Cardiac fibroblast (primary cell): ENCODE data around the gene CHSY1.
A peak's percentile ranks its signal among the peaks of the same experiment; 100 is the strongest.

Experiments
- DNase-seq, 2 donors: peaks; one replicate each; pipeline versions ENCODE4 v3.0.0 to v3.0.0-alpha.2; 2010; ENCODE audit warnings: low read depth in 2 of 2
- H3K4me3 ChIP-seq, 2 donors: replicated peaks in 1 of 2; 1 replicate in 1 of 2; 2 replicates in 1 of 2; pipeline ENCODE4 v1.5.1; 2011; ENCODE audit warnings: low read depth in 2 of 2, low read length in 2 of 2, mild to moderate bottlenecking in 2 of 2, moderate library complexity in 1 of 2
- TF ChIP-seq, protein P1 (sequence below): IDR thresholded peaks from one replicate; pipeline ENCODE4 v1.5.1; 2011; ENCODE audit warnings: low read depth, mild to moderate bottlenecking, low read length, inconsistent platforms

The CHSY1 gene

GRCh38 chr15:101243420-101243819 lies 8.4 kb downstream of the CHSY1 start:
- H3K4me3 ChIP-seq: no peak overlapping the region
- DNase-seq: no peak
- TF ChIP-seq, protein P1, sequence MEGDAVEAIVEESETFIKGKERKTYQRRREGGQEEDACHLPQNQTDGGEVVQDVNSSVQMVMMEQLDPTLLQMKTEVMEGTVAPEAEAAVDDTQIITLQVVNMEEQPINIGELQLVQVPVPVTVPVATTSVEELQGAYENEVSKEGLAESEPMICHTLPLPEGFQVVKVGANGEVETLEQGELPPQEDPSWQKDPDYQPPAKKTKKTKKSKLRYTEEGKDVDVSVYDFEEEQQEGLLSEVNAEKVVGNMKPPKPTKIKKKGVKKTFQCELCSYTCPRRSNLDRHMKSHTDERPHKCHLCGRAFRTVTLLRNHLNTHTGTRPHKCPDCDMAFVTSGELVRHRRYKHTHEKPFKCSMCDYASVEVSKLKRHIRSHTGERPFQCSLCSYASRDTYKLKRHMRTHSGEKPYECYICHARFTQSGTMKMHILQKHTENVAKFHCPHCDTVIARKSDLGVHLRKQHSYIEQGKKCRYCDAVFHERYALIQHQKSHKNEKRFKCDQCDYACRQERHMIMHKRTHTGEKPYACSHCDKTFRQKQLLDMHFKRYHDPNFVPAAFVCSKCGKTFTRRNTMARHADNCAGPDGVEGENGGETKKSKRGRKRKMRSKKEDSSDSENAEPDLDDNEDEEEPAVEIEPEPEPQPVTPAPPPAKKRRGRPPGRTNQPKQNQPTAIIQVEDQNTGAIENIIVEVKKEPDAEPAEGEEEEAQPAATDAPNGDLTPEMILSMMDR: no peak

- no peak for DNase-seq
- H3K4me3 ChIP-seq: no peak overlapping the region
- TF ChIP-seq, protein P1: no peak
Observed at GRCh38 chr15:101242999-101243336, 8.9 kb downstream of the CHSY1 start.

DNA sequence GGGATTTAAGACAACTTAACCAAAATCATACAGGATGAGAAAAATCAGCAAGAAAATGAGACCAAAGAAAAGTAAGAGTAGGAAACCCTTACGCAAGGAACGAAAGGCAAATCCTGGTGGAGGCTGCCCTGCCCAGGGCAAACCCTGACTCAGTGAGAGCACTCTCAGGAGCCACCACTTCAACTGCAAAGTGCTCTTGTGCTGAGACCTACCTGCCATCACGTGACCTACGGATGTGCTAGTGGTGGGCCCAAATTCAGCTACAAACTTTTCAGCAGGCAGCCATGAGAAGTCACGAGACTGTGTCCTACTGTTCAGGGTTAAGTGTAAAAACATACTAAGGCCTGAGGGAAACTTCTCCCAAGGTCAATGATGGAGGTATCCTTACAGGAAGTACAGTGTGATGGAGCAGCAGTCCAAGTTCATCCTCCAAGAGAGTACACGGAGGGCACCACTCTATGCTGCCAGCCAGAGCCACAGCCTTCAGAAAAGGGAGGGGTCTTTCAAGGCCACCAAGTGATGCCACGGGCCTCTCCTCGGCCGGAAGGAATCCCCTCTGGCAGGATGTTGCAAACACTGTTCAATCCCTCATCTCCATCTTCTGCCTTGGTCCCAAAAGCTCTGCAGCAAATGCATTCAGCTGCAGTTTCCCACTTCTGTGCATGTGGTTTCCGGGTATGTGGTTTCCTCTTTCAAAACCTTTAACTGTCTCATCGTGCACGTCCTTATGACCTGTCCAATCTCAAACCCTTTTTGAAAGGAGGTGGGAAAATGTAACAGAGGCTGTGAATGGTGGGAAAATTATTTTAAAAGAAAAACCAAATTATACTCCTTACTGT lies 9.5 kb downstream of the CHSY1 start:
- TF ChIP-seq, protein P1: no peak
- H3K4me3 ChIP-seq: no peak overlapping the region
- DNase-seq: peak; percentile 75 to 81

DNA sequence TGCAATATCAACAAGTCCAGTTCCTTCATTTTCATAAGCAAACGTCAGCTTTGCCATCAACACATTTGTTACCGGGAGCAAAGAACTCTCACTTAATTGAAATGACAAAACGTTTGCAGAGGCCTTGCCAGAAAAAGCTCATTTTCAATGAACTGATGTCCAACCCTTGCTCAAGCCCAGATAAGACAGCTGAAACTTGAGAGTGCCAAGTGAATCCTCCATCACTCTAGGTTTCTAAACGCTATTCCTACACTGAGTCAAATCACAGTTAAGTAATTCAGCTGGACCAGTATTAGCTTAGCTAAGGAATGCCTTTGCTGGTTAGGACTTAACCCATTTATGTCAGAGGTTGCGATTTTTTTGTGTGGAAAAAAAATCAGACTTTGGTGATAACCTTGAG lies 11.5 kb downstream of the CHSY1 start:
- TF ChIP-seq, protein P1: no peak
- H3K4me3 ChIP-seq: no peak overlapping the region
- DNase-seq: peak; percentile 67 to 92

DNA sequence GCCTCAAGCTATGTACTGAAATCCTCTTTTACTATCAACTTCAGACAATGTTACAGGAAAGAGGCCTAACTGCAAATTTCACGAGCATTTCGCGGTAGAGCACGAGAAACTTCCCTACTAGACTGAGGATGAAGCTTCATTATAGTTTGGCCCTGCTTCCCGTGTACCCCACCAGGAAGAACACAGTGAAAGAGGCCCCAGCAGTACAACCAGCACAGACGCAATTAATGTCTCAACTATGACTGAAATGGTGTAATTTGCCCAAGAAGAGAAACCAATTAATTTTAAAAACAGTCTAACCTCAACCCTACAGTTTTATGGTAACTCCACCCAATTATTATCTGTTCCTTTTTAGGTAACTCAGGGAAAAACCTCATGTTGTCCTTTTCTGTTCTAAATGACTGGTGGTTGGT lies 12.1 kb downstream of the CHSY1 start:
- TF ChIP-seq, protein P1: no peak
- H3K4me3 ChIP-seq: no peak overlapping the region
- no peak for DNase-seq

DNA sequence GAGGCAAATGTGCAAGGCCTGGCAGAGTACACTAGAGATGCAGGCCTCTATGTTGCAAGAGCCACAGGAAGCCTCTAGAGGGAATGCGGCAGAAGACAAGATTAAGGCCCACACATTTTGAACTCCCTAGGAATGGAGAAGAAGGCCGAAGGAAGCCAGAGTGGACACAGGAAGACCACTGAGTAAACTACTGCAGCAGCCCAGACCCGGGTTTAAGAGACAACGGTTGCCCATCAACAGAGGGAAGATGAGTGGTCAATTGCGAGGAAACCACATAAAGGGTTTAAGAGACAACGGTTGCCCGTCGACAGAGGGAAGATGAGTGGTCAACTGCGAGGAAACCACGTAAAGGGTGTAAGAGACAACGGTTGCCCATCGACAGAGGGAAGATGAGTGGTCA lies 14.6 kb downstream of the CHSY1 start:
- TF ChIP-seq, protein P1: no peak
- DNase-seq: peak in 1 of 2 donors; percentile 44
- H3K4me3 ChIP-seq: no peak overlapping the region
